Activated naive CD8-positive, alpha-beta T cell treated with anti-CD3 and anti-CD28 coated beads, Interleukin-2, amount 50 U/mL, for 24 hours (primary cell): ENCODE measurements around the gene GPR137.

Experiments used
- ATAC-seq: fragments of 150-1000 bp; cut with Tn5 transposase; one replicate; pipeline ENCODE4 v1.10.0; 2021
- DNase-seq: peaks from one replicate; pipeline ENCODE4 v3.0.0; 2021
- H3K27ac Mint-ChIP-seq: one replicate; pipeline ENCODE4 v1.8.0; 2021; ENCODE audit warnings: mild to moderate bottlenecking, mixed read lengths
- H3K27me3 Mint-ChIP-seq: one replicate; pipeline ENCODE4 v1.8.0; 2021; ENCODE audit warnings: mixed read lengths
- H3K36me3 Mint-ChIP-seq: one replicate; pipeline ENCODE4 v1.8.0; 2021; ENCODE audit warnings: low read depth, mixed read lengths
- H3K4me1 Mint-ChIP-seq: one replicate; pipeline ENCODE4 v1.8.0; 2021; ENCODE audit warnings: mixed read lengths
- H3K4me3 Mint-ChIP-seq: one replicate; pipeline ENCODE4 v1.8.0; 2021; ENCODE audit warnings: mild to moderate bottlenecking, moderate library complexity, mixed read lengths
- H3K9me3 Mint-ChIP-seq: one replicate; pipeline ENCODE4 v1.8.0; 2021; ENCODE audit warnings: mixed read lengths

GPR137 gene

GRCh38 chr11:64295760-64296159 lies 10.1 kb downstream of the GPR137 start:
- ATAC-seq: no peak
- DNase-seq: no peak
- H3K36me3 Mint-ChIP-seq: no peaks in the 10 kb centered on the region
- H3K27ac Mint-ChIP-seq: no peak overlapping the region
- H3K27me3 Mint-ChIP-seq: peaks cover 79% of the 10 kb centered on the region
- H3K4me3 Mint-ChIP-seq: no peak overlapping the region
- no peaks in the 10 kb centered on the region for H3K9me3 Mint-ChIP-seq
- peaks cover 15% of the 10 kb centered on the region for H3K4me1 Mint-ChIP-seq

DNA sequence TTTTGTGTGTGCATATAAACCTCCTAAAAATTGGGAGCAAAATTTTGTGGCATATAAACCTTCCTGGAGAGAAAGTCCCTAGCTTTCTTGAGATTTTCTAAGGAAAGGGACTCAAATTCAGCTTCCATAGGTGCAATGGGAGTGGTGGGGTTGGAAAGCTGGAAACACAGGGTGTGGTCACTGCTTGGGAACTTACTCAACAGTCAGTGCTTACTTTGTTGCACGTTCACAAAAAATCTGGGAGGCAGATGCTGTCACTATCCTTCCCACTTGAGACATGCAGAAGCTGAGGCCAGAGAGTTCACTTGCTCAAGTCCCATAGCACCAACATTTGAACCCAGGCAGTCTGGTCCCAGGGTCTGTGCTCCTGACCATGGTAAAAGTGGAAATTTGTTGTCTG lies 10.6 kb downstream of the GPR137 start:
- DNase-seq (no peak), ATAC-seq (no peak)
- H3K4me3 Mint-ChIP-seq: no peak overlapping the region
- no peaks in the 10 kb centered on the region for H3K9me3 Mint-ChIP-seq
- peaks cover 17% of the 10 kb centered on the region for H3K4me1 Mint-ChIP-seq
- peaks cover 81% of the 10 kb centered on the region for H3K27me3 Mint-ChIP-seq
- H3K27ac Mint-ChIP-seq: no peak overlapping the region
- no peaks in the 10 kb centered on the region for H3K36me3 Mint-ChIP-seq

- Mint-ChIP-seq H3K36me3 (no peaks in the 10 kb centered on the region), H3K27me3 (peaks cover 87% of the 10 kb centered on the region), H3K4me1 (peaks cover 17% of the 10 kb centered on the region), H3K9me3 (no peaks in the 10 kb centered on the region), H3K27ac (no peak overlapping the region), H3K4me3 (no peak overlapping the region)
- ATAC-seq: no peak
- no peak for DNase-seq
These were observed 11.4 kb downstream of the GPR137 start for GRCh38 chr11:64296830-64297698.

DNA sequence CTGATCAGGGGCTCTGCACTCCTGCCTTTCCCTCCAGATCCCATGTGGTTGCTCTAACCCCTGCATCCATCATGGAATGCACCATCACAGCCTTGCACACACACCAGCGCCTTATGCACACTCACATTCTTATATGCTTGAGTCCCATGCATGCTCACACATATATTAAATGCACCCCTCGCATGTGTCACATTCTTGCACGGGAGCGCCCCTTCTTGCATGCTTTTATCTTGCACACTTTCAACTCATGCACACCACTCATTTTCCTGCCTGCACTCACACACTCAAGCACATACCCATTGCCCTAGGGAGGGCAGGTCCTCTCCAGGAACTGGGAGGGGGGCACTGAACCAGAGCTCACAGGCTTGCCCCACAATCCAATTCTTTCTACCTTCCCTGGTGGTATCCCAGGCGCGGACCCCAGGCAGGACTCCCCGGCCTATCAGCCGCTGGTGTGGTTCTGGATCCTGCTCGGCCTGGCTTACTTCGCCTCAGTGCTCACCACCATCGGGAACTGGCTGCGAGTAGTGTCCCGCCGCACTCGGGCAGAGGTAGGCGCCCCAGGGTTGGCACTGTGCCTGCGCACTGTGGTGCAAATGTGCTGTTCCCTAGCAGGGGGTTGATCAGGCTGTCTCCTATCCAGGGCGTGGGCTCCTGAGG lies 12.2 kb downstream of the GPR137 start:
- DNase-seq (no peak), ATAC-seq (no peak)
- H3K27ac Mint-ChIP-seq: no peak overlapping the region
- H3K27me3 Mint-ChIP-seq: peaks cover 83% of the 10 kb centered on the region
- peaks cover 17% of the 10 kb centered on the region for H3K4me1 Mint-ChIP-seq
- H3K9me3 Mint-ChIP-seq: no peaks in the 10 kb centered on the region
- H3K36me3 Mint-ChIP-seq: no peaks in the 10 kb centered on the region
- no peak overlapping the region for H3K4me3 Mint-ChIP-seq

DNA sequence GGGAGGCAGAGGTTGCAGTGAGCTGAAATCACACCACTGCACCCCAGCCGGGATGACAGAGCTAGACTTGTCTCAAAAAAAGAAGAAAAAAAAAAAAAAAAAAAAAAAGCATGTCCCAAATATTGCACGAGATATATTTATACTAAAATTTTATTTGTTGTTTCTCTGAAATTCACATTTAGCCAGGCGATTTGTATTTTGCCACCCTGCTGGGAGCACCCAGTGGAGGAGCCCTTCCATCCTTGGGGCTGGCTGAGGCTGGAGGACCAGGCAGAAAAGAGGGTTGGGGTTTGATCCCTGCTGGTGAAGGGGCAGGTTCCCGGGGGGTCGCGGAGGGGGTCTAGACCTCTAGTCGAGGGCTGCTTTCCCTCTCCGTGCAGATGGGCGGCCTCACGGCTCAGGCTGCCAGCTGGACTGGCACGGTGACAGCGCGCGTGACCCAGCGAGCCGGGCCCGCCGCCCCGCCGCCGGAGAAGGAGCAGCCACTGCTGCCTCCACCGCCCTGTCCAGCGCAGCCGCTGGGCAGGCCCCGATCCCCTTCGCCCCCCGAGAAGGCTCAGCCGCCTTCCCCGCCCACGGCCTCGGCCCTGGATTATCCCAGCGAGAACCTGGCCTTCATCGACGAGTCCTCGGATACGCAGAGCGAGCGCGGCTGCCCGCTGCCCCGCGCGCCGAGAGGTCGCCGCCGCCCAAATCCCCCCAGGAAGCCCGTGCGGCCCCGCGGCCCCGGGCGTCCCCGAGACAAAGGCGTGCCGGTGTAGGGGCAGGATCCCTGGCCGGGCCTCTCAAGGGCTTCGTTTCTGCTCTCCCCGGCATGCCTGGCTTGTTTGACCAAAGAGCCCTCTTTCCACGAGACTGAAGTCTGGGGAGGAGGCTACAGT lies 13.6 kb downstream of the GPR137 start:
- Mint-ChIP-seq H3K4me3 (peak overlapping the region; percentile 14), H3K9me3 (no peaks in the 10 kb centered on the region), H3K27ac (no peak overlapping the region), H3K36me3 (no peaks in the 10 kb centered on the region), H3K27me3 (peaks cover 74% of the 10 kb centered on the region), H3K4me1 (peaks cover 22% of the 10 kb centered on the region)
- ATAC-seq: no peak
- no peak for DNase-seq

DNA sequence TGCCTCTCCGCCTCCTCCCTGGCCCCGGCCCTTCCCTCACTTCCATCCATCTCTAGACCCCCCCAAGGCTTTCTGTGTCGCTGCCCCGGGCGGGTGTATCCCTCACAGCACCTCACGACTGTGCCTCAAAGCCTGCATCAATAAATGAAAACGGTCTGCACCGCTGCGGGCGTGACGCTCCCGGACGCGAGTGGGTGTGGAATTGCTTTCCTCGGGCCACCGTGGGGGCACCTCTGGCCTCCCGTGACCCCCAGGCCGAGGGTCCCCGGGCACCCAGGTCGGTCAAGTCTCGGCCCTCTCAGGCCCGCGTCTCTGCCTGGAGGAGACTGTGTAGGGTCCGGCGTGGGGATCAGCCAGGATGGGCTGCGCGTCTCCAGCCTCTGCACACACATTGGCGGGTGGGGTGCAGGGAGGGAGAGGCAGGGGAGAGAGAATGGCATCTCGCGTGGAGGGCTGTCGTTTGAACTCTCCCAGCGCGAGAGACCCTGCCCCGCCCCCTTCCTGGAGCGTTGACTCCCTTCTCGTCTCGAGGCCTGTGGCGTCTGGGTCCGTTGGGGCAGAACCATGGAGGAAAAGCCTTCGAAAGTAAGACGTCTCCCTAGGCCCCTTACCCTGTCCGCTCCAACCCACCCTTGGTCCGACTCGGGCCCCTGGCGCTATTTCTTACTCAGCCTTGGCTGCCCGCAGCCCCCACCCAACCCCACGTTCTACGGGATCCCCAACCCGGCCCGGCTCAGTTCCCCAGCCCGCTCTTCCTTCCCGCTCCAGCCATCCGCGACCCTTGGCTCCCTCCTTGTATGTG lies 14.4 kb downstream of the GPR137 start, which contains the start of gene CATSPERZ:
CATSPERZ (plus strand) TSS at position 512 of the 802 bp plus-strand sequence; CDS start at position 565, 53 bp downstream.
- ATAC-seq (no peak), DNase-seq (no peak)
- Mint-ChIP-seq H3K4me3 (peak within 1 kb of the TSS; percentile 62), H3K9me3 (no peaks in the 10 kb centered on the region), H3K27ac (no peak within 1 kb of the TSS), H3K4me1 (peaks cover 30% of the 10 kb centered on the region), H3K27me3 (peaks cover 68% of the 10 kb centered on the region), H3K36me3 (no peaks in the 10 kb centered on the region)

DNA sequence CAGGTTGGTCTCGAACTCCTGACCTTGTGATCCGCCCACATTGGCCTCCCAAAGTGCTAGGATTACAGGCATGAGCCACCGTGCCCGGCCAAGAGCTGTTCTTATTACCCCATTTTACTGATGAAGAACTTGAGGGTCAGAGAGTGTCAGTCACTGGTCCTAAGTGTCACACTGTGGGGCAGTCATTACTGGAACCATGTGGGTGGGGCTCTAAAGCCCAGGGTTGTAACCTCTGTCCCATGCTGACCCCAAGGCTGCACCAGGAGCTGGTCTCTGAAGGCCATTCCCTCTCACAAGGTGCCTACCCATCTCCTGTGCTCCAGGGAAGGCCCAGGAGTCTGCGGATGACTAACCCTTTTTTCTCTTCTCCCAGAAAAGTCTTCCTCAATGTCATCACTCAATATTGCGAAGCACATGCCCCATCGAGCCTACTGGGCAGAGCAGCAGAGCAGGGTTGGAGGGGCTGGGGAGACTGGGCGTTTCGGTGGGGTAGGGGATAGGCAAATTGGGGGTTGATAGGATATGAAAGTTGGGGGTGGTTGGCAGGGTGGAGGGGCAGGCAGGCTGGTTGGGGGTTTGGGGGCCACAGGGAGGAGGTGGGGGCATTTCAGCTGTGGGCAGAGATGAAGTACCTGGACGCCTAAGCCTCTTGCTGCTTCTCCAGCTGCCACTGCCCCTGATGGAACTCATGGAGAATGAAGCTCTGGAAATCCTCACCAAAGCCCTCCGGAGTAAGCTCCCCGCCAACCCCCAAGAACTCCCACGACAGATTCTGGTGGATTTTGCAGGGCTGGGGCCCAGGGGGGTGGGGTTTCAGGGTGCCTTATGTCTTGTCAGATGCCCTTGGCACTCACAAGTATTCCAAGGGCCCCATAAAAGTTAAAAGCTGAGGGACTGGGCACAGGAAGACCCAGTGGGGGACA lies 17.7 kb downstream of the GPR137 start:
- Mint-ChIP-seq H3K4me3 (peak overlapping the region; percentile 86), H3K4me1 (peaks cover 41% of the 10 kb centered on the region), H3K36me3 (peaks cover 10% of the 10 kb centered on the region), H3K27ac (no peak overlapping the region), H3K9me3 (no peaks in the 10 kb centered on the region), H3K27me3 (peaks cover 35% of the 10 kb centered on the region)
- DNase-seq: no peak
- no peak for ATAC-seq

DNA sequence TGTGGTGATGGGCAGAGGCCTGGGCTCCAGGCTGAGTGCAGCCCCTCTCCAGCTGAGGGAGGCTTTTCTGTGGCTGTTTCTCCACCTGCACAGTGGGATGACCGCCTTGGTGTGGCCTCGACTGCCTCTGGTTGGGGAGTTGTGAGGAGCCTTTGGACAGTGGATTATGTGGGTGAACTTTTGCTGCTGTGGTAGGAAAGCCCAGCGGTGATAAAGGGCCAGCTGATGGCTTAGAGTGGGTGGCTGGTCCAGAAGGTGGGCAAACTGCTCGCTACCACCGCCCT lies 18.3 kb downstream of the GPR137 start:
- Mint-ChIP-seq H3K4me1 (peaks cover 41% of the 10 kb centered on the region), H3K27ac (peak overlapping the region; percentile 97), H3K4me3 (peak overlapping the region; percentile 86), H3K36me3 (peaks cover 10% of the 10 kb centered on the region), H3K9me3 (no peaks in the 10 kb centered on the region), H3K27me3 (peaks cover 29% of the 10 kb centered on the region)
- ATAC-seq (no peak), DNase-seq (no peak)

- Mint-ChIP-seq H3K9me3 (no peaks in the 10 kb centered on the region), H3K27me3 (peaks cover 25% of the 10 kb centered on the region), H3K4me3 (peak overlapping the region; percentile 86), H3K27ac (peak overlapping the region; percentile 97), H3K4me1 (peaks cover 42% of the 10 kb centered on the region), H3K36me3 (peaks cover 13% of the 10 kb centered on the region)
- DNase-seq: peak; percentile 98
- ATAC-seq: peak; percentile 66
These were observed 18.8 kb downstream of the GPR137 start for GRCh38 chr11:64304316-64305072.

GRCh38 chr11:64305075-64305690 lies 19.5 kb downstream of the GPR137 start, which contains the start of gene ESRRA:
ESRRA (plus strand) TSS chr11:64305524; CDS start chr11:64307180, 1,656 bp downstream.
- Mint-ChIP-seq H3K27ac (peak within 1 kb of the TSS; percentile 97), H3K36me3 (peaks cover 13% of the 10 kb centered on the region), H3K27me3 (peaks cover 19% of the 10 kb centered on the region), H3K4me1 (peaks cover 38% of the 10 kb centered on the region), H3K4me3 (peak within 1 kb of the TSS; percentile 99), H3K9me3 (no peaks in the 10 kb centered on the region)
- peak; percentile 100 for DNase-seq
- ATAC-seq: peak; percentile 72

DNA sequence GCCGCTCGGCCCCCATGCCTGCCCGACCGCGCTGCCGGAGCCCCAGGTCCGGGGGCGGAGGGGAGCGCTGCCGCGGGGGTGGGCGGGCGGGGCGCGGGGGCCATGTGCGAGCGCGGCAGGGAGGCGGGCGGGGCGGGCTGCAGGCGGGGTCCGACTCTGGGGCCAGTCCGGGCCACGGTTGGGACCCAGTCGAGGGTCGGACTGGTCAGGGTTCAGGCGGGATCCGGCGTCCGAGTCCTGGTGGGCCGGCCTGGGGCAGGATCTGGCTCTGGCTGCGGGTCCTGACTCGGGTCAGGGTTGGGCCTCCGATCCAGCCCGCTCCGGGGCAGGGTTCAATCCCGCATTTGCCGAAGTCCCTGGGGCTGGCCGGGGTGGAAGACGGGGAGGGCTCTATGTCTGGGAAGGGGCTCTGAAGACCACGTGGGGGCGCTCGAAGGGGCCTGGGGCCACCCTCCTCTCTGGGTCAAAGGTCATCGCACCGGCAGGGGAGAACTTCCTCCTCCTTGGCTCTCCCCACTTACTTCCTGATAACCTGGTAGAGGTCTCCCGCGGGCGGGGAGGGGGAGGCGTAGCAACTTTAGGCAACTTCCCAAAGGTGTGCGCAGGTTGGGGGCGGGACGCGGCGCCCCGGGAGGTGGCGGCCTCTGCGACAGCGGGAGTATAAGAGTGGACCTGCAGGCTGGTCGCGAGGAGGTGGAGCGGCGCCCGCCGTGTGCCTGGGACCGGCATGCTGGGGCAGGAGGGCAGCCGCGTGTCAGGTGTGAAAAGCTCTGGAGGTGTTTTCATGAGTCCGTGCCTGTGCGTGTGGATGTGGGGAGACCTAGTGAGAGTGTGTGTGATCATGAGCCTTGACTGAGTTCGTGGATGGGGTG lies 20.3 kb downstream of the GPR137 start:
- peaks cover 11% of the 10 kb centered on the region for H3K27me3 Mint-ChIP-seq
- peak overlapping the region; percentile 99 for H3K4me3 Mint-ChIP-seq
- H3K36me3 Mint-ChIP-seq: peaks cover 15% of the 10 kb centered on the region
- DNase-seq (peak; percentile 77), ATAC-seq (peak; percentile 21)
- peaks cover 34% of the 10 kb centered on the region for H3K4me1 Mint-ChIP-seq
- no peaks in the 10 kb centered on the region for H3K9me3 Mint-ChIP-seq
- peak overlapping the region; percentile 96 for H3K27ac Mint-ChIP-seq
